Pancreas (tissue), 10 donors: ENCODE results near the gene LTN1. TPM values are rescaled to one million over a fixed set of nuclear protein-coding genes. Genes with fewer than 3 reads are reported as not detected.

ENCODE experiments used
- ATAC-seq, 4 donors: fragments of 200-7000 bp; cut with Tn5 transposase; one replicate each; pipeline versions ENCODE4 v1.8.0 to v1.9.1; 2020; ENCODE audit warnings: mild to moderate bottlenecking in 4 of 4, moderate library complexity in 4 of 4
- DNase-seq, 6 donors: peaks; one replicate each; pipeline ENCODE4 v3.0.0-alpha.2; 2020
- FAIRE-seq: peaks from 2 replicates; lab custom pipeline; 2012; peaks lifted over from hg19 to GRCh38; lab: Jason Lieb, UNC
- H3K27ac ChIP-seq, 4 donors: fragments of 200-600 bp; sonication (generic); 1 replicate in 3 of 4; 2 replicates in 1 of 4; pipeline versions ENCODE4 v1.5.0 to v1.8.0; 2020
- H3K27me3 ChIP-seq, 4 donors: fragments of 200-600 bp; one replicate each; pipeline ENCODE4 v1.8.0; 2021
- H3K36me3 ChIP-seq, 3 donors: fragments of 200-600 bp; sonication (generic) in 1 of 3; one replicate each; pipeline versions ENCODE4 v1.5.0 to v1.8.0; 2020 to 2021
- H3K4me1 ChIP-seq, 3 donors: fragments of 200-600 bp; one replicate each; pipeline ENCODE4 v1.8.0; 2021
- H3K4me3 ChIP-seq, 4 donors: fragments of 200-600 bp; sonication (generic) in 2 of 4; one replicate each; pipeline versions ENCODE4 v1.5.0 to v1.8.0; 2020 to 2021
- H3K9me3 ChIP-seq, 4 donors: fragments of 200-600 bp; one replicate each; pipeline ENCODE4 v1.8.0; 2021
- CTCF ChIP-seq, 4 donors: fragments of 200-600 bp; sonication (generic) in 3 of 4; IDR thresholded peaks; one replicate each; pipeline versions ENCODE4 v1.5.0 to v1.8.0; 2021; ENCODE audit warnings: antibody characterized with exemption in 4 of 4
- WGBS, 2 donors: extraction: QIAGEN DNeasy Blood & Tissue Kit; methylation state at CpG; one replicate each; pipeline ENCODE4 v1.1.7; 2013; 5-methylcytosine and 5-hydroxymethylcytosine counted together
- intact Hi-C, 3 donors: fragments of 100-400 bp; cut with DNase I; formaldehyde crosslinking; loops; one replicate each; pipeline versions ENCODE4 v1.11.1 to v1.14.2; 2022
- polyA plus RNA-seq, 2 donors: library from polyadenylated mRNA; stranded (reverse); fragments of 200-250 nt; gene quantifications; one replicate each; pipeline ENCODE4 v1.2.3, GENCODE V29; 2013
- total RNA-seq, 6 donors: library from RNA; stranded (reverse); fragmentation: NEBNext Ultra II Directional in 4 of 6; extraction: Animal tissue kit (Norgen Biotek cat#: 25700) in 4 of 6; gene quantifications; one replicate each; pipeline versions ENCODE4 v1.2.1 to v1.2.4, GENCODE V29; 2021 to 2023
- donor health status: healthy with polysubstance abuse.
- donor health status: DM: no; HTN: no; CAD: no; lungs with moderate emphysema.
- donor health status: DM: no; HTN: no; CAD: no.
- donor health status: control.
- donor health status: control.
- donor health status: Bipolar disorder and iron deficiency.
- donor health status: DM: yes; HTN: yes; CAD: no.
- donor health status: DM: no; HTN: no; CAD: no.
- donor health status: DM: no; HTN: no; CAD: no.
- donor health status: DM: yes; HTN: yes; CAD: no.

Gene LTN1
- total and polyA plus RNA-seq, 8 donors: 4.4 to 16.1 (median 12.1) TPM

GRCh38 chr21:28906841-28907240, 85.8 kb downstream of the LTN1 start:
- FAIRE-seq: no peak

GRCh38 chr21:28906236-28906635, 86.4 kb downstream of the LTN1 start:
- Histone ChIP-seq H3K4me3 (no peak overlapping the region), H3K9me3 (no peaks in the 10 kb centered on the region), H3K27me3 (no peaks in the 10 kb centered on the region), H3K36me3 (no peaks in the 10 kb centered on the region), H3K4me1 (no peaks in the 10 kb centered on the region), H3K27ac (no peak overlapping the region)
- DNase-seq (no peak), FAIRE-seq (no peak), ATAC-seq (no peak)
- TF ChIP-seq CTCF (IDR thresholded peaks at IDR 0.05): no peak
- 81% methylated on average over 1 of the region's 1 CpG for WGBS, 2 donors
- intact Hi-C loops: no loop called here

More at GRCh38 chr21:28906841-28907240, 85.8 kb downstream of the LTN1 start:
- Histone ChIP-seq H3K27me3 (no peaks in the 10 kb centered on the region), H3K36me3 (no peaks in the 10 kb centered on the region), H3K27ac (no peak overlapping the region), H3K9me3 (no peaks in the 10 kb centered on the region), H3K4me3 (no peak overlapping the region), H3K4me1 (no peaks in the 10 kb centered on the region)
- DNase-seq (no peak), ATAC-seq (no peak)
- WGBS, 2 donors: 78 to 88% methylated on average over 2 of the region's 2 CpGs
- no peak for TF ChIP-seq CTCF (IDR thresholded peaks at IDR 0.05)
- intact Hi-C loops: no loop called here

- Histone ChIP-seq H3K4me3 (no peak overlapping the region), H3K27ac (no peak overlapping the region), H3K36me3 (no peaks in the 10 kb centered on the region), H3K4me1 (no peaks in the 10 kb centered on the region), H3K9me3 (no peaks in the 10 kb centered on the region), H3K27me3 (no peaks in the 10 kb centered on the region)
- FAIRE-seq (no peak), DNase-seq (no peak), ATAC-seq (no peak)
- intact Hi-C loops: no loop called here
- TF ChIP-seq CTCF (IDR thresholded peaks at IDR 0.05): no peak
- WGBS, 2 donors: 48 to 53% methylated on average over 1 of the region's 1 CpG
Observed at GRCh38 chr21:28904961-28905435, 87.7 kb downstream of the LTN1 start.

- Histone ChIP-seq H3K9me3 (no peaks in the 10 kb centered on the region), H3K27me3 (no peaks in the 10 kb centered on the region), H3K36me3 (no peaks in the 10 kb centered on the region), H3K27ac (no peak overlapping the region), H3K4me3 (no peak overlapping the region), H3K4me1 (no peaks in the 10 kb centered on the region)
- peak in 1 of 6 donors; percentile 39 for DNase-seq
- intact Hi-C loops: no loop called here
- no peak for FAIRE-seq
- no peak for ATAC-seq
- TF ChIP-seq CTCF (IDR thresholded peaks at IDR 0.05): no peak
- WGBS, 2 donors: 88 to 89% methylated on average over 18 of the region's 18 CpGs
Observed at GRCh38 chr21:28903448-28903847, 89.2 kb downstream of the LTN1 start.

GRCh38 chr21:28900481-28900880, 92.2 kb downstream of the LTN1 start:
- intact Hi-C loops: no loop called here
- ATAC-seq (no peak), FAIRE-seq (no peak), DNase-seq (no peak)
- Histone ChIP-seq H3K27me3 (no peaks in the 10 kb centered on the region), H3K4me1 (no peaks in the 10 kb centered on the region), H3K4me3 (no peak overlapping the region), H3K36me3 (no peaks in the 10 kb centered on the region), H3K9me3 (no peaks in the 10 kb centered on the region), H3K27ac (no peak overlapping the region)
- TF ChIP-seq CTCF (IDR thresholded peaks at IDR 0.05): no peak
- WGBS, 2 donors: 44 to 55% methylated on average over 2 of the region's 2 CpGs
